HG03571 (cell line): ENCODE measurements around the gene CROCC2.

Source experiments
- ATAC-seq: cut with Tn5 transposase; IDR thresholded peaks from one replicate; pipeline ENCODE4 v1.9.1; 2021; ENCODE audit not compliant: unreplicated experiment

CROCC2 gene

DNA sequence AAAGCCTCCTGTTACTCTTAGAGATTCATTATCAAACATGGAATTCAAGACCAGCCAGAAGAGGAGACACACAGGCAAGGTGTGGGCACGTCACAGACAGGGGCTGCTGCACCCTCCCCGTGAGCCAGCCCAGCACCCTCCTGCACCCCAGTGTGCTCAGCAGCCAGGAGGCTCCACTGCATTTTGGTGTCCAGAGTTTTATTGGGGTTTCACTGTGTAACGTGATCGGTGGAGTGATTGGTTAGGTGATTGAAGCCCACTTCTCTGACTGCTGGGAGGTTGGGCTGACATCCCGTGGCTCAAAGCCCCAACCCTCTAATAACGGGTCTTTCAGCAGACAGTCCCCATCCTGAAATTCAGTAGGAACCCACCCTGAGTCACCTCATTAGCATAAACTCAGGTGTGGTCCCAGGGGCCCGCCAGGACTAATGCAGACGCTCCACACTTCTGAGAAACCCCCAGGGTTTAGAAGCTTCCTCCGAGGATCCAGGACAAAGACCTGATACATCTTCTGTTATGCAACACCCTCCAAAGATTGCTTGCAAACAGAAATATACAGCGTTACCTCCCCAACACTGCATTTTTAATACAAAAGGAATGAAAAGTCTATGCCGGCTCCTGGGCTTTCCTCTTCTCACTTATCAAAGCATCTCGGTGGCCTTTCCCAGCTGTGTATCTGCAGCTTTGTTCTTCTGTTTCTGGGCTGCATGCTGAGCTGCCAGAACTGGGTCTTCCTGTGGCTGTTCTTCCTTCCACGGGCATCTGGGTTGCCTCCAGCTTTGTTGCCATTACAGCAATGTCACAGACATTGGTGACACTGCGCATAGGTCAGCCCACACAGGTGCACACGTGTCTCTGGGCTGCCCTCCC lies 48.5 kb downstream of the CROCC2 start:
- no peak for ATAC-seq

GRCh38 chr2:240955306-240956170 lies 49.4 kb downstream of the CROCC2 start:
- ATAC-seq, result no peak

DNA sequence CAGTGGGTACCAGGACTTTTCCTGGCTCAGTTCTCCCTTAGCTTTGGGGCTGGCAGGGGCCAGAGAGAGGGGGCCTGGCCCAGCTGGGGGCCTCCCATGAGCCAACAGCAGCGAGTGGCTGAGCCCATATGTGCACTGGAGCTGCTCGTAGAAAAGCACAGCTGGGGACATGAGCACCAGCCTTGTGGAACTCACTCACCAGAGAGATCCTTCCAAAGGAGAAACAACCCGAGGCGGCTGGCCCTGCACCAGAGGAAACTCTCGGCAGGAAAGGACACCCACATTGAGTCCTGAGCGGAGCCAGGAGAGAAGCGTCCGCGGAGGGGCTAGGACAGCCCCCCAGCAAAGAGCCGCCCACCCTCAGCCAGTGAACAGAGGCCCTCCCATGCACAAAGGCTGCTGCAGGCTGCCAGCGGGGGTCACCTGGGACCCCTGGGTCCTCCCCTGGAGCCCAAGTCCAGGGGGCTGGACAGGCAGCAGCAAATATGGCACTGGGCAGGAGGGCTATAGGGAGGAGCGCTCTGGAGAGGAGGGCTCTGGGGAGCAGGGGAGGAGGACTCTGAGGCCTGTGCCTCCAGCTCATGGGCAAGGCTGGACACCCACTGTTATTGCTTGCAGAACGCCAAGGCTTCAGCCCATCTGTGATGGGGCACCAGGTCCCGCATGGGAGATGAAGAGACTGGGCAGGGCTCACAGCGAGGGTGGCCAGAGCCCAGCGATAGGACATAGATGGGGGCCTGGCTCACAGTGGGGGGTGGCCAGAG lies 50.2 kb downstream of the CROCC2 start:
- ATAC-seq, result no peak

DNA sequence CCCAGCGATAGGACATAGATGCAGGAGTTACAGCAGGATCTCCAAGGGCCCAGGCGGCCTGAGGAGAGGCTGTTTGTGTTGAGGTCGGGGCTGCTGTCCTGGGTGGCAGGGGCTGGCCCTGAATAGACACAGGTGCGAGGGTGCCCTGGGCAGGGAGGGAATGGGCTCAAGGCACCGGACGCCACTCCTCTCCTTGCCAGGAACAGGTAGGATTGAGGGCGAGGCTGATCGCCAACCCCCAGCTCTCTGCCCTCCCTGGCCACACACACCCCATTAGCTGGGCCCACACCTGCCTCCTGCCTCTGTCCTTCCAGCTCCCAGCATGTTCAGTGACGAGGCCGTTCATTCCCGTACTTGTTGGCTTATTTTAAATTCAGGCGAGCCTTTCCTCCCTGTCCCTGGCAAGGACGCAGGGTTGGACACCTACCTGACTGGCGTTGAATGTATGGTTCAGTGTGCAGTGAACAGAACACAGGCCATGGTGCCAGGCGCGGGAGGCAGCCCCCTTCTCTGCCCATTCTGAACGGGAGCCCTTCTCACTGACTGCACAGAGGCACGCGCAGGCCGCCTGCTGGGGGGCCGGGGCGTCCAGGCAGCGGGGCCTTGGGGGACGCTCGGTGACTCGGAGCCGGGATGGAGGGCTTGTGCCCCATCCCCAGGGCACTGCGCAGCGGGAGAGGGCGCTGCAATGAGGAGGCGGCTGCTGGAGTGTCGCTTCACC lies 51.0 kb downstream of the CROCC2 start:
- no peak for ATAC-seq

- ATAC-seq, result no peak
Observed at GRCh38 chr2:240957656-240958365, 51.7 kb downstream of the CROCC2 start.

DNA sequence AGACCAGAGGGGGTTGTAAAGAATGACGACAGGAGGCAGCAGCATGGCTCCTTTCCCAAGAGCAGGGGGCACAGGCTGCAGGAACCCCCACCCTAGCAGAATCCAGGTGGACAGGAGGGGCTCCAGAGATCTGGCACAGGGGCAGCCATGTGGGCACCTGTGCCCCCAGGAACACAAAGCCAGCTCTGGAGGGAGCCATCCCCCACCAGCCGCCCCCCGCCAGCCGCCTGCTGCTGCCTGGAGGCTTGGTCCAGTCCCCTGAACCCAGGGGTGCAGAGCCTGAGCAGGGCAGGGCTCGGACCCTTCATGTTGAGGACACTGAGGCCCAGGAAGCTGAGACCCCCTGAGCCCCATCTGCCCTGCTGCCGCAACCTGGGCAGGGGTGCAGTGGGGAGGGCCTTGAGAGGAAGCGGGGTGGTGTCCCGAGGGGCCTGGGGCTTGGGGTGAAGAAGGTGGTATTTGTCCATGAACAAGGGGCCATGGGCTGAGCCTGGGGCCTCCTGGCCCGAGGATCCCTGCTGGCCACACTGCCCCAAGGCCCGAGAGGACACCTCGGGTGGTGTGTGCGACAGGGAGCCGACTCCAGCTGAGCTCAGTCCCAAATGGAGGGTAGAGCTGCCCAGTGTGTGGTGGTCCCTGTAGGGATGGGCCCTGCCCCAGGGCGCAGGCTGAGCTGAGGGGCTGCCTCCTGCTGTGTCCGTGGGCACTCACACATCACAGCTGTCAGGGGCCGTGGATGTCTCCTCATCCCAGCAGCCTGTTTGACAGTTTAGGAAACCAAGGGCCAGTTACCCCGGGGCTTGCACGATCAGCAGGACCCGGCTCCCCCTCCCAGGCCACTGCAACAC lies 52.5 kb downstream of the CROCC2 start:
- ATAC-seq, result no peak

- no peak for ATAC-seq
Observed at GRCh38 chr2:240959214-240959940, 53.2 kb downstream of the CROCC2 start.

DNA sequence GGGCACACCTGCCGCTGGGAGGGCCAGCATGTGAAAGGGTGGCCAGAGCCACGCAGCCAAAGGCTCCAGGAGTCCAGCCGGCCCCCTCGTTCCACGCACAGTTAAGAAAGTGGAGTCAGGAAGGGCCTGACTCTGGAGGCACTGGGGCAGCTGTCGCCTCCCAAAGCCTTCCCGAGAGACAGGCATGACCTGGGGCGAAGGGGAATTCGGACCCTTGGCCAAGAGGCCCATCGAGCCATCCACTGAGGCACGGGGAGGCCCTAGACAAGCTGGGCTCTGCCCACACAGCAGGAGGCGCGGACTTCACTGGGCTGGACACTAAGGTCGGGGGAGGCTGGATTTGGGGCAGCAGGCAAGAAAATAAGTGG lies 53.8 kb downstream of the CROCC2 start:
- no peak for ATAC-seq

GRCh38 chr2:240960309-240960970 lies 54.3 kb downstream of the CROCC2 start:
- ATAC-seq, result no peak

DNA sequence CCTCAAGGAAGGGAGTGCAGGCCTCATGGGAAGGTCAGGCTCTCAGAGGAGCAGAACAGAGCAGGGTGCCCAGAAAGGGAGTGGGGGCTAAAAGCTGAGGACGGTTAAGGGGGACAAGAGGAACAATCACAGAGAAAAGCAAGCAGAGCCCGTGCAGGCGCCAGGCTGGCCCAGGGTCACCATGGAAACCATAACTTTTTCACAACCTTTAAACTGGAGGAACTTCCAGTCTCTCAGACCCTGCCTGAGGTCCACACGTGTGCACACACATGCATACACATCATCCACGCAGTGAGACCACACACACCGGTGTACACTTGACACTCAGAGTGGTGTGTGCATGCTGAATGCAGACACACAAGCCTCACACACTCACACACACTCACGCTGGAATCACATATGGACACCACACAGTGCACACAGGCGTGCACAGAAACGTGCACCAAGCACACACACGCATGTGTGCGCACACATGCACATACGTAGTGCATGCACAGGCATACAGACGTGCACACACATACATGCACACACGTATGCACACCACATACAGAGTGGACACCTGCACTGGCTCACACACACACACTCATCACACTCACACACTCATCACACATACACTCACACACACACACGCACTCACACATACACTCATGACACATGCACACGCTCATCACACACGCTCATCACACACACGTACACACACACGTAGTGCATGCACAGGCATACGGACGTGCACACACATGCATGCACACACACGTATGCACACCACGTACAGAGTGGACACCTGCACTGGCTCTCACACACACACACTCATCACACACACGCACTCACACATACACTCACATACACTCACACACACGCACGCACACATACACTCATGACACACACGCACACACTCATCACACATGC lies 55.1 kb downstream of the CROCC2 start:
- no peak for ATAC-seq

DNA sequence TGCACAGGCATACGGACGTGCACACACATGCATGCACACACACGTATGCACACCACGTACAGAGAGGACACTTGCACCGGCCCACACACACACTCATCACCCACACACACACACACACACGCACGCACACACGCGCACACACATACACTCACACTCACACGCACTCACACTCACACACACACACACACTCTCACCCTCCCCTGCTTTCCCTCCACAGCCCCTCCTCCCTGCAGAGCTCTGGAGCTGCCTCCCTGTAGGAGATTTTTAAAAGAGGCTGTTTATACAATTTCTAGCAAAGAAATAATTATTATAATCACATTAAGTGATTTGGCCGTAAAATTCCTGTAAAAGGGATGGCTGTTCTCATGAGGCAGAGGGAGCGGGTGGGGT lies 55.8 kb downstream of the CROCC2 start:
- ATAC-seq, result no peak

DNA sequence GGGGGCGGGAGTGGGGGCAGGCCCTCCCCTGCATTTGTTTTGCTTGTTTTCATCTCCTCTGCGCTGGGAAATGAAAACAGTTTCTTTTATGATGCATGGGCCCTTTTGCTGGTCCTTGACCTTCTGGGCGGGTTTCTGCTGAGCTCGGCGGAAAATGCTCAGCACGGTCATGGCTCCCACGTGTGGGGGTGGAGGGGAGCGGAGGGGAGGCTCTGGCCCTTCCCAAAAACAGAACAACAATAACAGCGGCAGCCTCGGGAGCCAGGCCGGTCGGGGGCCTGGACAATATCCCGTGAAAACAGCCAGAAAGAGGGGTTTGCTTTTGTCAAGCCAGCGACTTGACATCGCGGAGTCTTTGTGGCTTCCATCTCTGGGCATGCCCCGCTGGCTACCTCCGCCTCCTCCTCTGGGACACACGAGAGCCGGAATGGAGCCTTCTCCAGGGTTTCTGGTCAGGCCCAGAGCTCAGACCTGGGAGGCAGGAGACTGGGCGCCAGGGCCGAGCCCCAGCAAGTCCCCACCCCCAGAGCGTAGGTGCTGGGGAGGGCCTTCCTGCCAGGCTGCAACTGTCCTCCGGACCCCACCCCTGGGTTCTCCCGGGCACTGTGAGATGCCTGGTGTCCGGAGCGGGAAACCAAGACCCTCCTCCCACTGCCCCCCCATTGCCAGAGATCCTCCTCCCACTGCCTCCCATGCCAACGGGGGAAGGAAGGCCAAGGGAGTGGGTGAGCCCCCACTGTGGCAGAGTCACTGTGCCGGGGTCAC lies 56.3 kb downstream of the CROCC2 start:
- no peak for ATAC-seq

DNA sequence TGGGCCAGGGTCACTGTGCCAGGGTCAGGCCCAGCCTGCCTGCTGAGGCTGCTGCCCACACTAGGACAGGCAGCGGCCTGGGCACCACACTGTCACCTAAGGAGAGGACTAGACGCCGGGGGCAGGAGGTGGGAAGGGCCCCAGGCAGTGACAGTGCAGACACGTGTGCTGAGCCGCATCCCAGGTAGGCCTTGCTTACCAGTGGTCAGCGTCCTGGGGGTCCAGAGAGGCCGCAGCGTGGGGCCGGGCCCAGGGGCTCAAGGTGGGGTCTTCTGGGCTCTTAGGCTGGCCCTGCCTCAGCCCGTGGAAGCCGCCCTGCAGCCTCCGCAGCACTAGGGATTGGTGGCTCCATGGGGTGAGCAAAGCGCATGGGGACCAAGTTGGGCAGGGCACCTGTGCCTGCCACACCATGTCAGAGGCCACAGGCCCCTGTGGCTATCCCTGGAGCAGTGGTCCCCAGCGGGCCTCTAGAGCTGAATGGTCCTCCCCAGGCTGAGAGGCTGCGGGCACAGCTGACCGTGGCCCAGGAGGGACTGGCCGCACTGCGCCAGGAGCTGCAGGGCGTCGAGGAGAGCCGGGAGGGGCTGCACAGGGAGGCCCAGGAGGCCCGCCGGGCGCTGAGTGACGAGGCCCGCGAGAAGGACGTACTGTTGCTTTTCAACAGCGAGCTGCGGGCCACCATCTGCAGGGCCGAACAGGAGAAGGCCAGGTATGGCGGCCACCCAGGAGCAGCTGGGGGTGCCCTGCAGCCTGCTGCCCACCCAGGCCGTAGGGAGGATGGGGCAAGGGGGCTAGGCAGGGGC lies 57.1 kb downstream of the CROCC2 start:
- ATAC-seq, result no peak

DNA sequence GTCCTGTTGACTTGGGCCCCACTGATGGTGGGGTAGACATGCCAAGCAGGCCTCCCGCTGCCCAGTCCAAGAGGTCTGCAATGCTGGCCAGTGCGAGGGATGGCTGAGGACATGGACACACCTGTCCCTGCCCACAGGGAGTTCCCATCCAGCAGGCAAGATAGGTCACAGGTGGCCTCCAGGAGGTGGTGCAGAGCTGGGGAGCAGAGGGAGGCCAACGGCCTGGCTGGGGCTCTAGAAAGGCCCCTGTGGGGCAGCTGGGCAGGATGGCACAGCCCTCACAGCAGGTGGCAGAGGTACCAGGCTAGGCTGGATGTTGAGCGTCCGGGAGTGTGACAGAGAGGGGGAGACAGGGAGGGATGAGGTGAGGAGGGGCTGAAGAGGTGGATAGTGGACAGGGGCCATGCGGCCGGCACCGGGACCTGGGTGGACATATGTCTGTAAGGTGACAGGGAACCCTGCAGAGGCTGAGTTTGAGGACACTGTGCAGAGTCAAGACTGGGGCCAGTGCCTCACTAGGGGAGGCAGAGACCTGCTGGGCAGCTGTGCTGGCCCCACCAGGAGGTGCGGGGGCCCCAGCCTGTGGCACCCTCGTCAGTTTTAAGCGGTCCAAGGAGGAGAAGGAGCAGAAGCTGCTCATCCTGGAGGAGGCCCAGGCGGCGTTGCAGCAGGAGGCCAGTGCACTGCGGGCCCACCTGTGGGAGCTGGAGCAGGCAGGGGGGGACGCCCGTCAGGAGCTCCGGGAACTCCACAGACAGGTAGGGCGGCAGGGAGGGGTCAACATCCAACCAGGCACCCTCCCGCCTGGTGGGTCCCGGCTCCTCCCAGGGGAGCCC lies 58.0 kb downstream of the CROCC2 start:
- ATAC-seq, result no peak
